NCI-H524 (cell line): ENCODE measurements around the gene AP1AR.
"Not testable (repeated sequence)": the region's sequence is repeated elsewhere in the genome, so short reads cannot be mapped to it uniquely, and the experiment has no call there.

Experiments
- DNase-seq, 2 experiments: peaks; one replicate each; lab custom pipeline; 2025; lab: John Stamatoyannopoulos, UW

Gene AP1AR

GRCh38 chr4:112231779-112232713, at the start of gene AP1AR:
Gene AP1AR, plus strand, starts transcription at chr4:112231787. Its CDS starts 305 bp downstream, at chr4:112232092.
- peak; percentile 47 to 75 for DNase-seq

DNA sequence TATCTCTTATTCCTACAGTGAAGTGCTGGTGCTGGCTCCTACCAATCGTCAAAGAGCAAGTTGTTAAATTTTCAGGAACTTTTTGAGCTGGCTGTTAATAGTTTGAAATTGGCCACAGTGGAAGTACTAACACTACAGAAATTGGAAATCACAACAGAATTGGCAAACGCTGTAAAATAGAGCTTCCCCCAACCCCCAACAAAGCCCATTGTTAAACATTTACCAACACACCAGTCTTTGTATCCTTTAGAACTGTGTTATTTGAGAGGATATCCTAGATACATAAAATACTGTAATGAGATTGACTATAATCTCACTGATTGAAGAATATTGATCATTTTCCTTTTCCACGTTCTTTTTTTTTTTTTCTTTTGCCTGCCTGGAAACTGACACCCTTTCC, 49.0 kb upstream of the AP1AR start:
- DNase-seq, result no peak

- no peak for DNase-seq
Observed at GRCh38 chr4:112183252-112183651, 48.3 kb upstream of the AP1AR start.

DNA sequence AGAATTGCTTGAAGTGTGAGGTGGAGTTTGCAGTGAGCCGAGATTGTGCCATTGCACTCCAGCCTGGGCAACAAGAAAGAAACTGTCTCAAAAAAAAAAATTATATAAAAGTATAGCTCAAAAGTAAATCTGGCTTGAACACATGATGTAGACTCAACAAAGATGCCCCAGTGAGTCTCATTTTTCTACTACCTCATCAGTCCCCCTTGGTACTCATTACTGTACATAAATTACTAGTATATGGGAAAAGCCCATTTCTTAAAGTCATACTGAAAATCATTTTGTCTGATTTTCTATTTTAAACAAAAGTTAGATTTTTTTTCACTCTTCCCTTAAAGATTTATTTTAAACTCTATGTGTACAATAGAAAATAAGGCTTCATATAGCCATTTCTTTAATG, 47.1 kb upstream of the AP1AR start:
- no peak for DNase-seq

DNA sequence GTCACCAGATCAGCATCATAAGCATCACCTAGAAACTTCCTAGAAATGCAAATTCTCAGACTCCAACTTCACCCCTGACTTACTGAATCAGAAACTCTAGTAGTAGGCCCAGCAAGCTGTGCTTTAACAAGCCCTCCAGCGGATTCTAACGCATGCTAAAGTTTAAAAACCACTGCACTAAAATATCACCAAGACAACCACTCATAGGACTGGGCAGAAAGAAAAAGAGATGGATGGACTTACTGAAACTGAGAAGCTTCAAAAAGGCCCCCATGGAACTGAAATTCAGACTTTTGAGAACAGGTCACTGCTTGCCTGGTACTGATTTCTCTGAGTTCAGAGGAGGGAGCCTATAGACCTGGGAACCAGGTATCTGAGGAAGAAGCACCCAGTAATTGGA, 46.3 kb upstream of the AP1AR start:
- DNase-seq, result no peak

- no peak for DNase-seq
Observed at GRCh38 chr4:112185740-112186670, 45.6 kb upstream of the AP1AR start.

GRCh38 chr4:112189754-112190153, 41.8 kb upstream of the AP1AR start:
- no peak for DNase-seq

GRCh38 chr4:112190684-112191083, 40.9 kb upstream of the AP1AR start:
- DNase-seq, result no peak

DNA sequence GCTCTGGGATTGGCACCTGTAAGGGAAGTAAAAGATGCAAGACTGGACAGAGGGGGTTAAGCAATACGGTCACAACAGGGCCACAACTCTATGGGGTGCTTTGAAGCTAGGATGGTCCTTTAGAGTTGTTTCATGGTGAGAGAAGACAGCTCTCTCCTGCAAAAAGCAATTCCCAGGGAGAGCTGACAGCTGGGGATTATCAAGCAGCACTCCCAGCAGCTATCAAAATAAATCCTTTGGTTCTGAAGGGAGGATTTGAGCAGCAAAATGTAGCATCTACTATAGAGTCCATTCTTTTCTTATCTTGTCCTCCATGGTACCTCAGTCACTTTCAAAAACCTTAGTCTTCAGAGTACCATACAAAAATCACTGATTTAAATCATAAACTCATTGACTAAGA, 35.1 kb upstream of the AP1AR start:
- DNase-seq, result peak; percentile 45 to 66

- no peak for DNase-seq
Observed at GRCh38 chr4:112199041-112199440, 32.5 kb upstream of the AP1AR start.

- DNase-seq, result peak in 1 of 2 experiments; percentile 20
Observed at GRCh38 chr4:112201915-112202505, 29.6 kb upstream of the AP1AR start.

DNA sequence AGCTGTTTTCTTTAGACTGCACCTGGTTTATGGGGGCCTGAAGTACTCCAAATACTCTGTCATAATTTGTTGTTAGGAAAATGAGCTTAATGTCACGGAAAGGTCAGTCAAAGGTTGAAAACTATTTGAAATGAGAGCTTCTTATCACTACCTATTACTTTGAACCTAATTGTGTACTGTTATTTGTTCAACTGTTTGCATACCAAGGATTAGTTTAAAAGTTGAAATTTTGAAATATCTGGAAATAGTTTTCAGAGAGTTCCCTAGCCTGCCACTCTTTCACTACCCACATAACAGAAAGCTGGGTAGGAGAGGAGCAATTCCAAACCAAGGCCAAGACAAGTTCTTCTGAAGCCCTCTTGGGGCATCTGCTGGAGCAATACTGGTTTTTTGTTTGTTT, 28.0 kb upstream of the AP1AR start:
- DNase-seq, result no peak

DNA sequence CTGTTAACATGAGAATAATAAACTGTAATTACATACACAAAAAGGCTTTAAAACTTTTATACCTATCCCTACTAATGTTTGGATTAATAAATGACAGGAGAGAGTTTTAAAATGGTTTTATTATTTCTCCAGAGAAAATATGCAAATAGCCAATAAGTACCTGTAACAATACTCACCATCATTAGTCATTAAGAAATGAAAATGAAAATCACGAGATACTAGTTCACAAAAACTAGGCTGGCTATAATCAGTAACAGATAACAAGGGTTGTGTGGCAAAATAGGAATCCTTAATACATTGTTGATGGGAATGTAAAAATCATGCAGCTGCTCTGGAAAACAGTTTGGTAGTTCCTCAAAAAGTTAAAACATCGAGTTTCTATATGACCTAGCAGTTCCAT, 25.2 kb upstream of the AP1AR start:
- no peak for DNase-seq

DNA sequence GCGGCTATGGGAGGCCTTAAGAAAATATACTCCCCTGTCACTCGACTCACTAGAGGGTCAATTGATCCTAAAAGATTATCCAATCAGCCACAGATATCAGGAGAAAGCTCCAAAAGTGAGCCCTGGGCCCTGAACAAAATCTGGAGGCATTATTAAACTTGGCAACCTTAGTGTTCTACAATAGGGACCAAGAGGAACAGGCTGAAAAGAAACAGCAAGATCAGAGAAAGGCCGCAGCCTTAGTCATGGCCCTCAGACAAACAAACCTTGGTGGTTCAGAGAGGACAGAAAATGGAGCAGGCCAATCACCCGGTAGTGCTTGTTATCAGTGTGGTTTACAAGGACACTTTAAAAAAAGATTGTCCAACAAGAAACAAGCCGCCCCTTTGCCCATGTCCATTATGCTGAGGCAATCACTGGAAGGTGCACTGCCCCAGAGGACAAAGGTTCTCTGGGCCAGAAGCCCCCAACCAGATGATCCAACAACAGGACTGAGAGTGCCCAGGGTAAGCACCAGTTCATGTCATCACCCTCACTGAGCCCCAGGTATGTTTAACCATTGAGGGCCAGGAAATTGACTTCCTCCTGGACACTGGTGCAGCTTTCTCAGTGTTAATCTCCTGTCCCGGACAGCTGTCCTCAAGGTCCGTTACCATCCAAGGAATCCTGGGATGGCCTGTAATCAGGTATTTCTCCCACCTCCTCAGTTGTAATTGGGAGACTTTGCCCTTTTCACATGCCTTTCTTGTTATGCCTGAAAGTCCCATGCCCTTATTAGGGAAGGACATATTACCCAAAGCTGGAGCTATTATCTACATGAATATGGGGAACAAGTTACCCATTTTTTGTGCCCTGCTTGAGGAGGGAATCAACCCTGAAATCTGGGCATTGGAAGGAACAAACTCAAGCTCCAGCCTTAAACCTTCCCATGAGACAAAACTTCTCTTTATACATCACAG, 23.2 kb upstream of the AP1AR start:
- DNase-seq, result not testable (repeated sequence)

DNA sequence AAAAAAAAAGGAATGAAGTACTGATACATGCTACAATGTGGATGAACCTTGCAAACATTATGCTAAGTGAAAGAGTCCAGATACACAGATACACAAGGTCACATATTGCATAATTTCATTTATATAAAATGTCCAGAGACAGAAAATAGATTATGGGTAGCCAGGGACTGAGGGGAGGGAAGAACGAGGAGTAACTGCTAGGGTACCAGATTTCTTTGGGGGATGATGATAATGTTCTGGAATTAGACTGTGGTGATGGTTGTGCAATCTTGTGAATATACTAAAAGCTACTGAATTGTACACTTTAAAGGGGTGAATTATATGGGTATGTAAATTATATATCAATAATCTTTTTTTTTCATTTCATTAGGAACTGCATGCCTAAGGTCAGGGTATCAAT, 20.8 kb upstream of the AP1AR start:
- no peak for DNase-seq

GRCh38 chr4:112213091-112213490, 18.5 kb upstream of the AP1AR start:
- no peak for DNase-seq

DNA sequence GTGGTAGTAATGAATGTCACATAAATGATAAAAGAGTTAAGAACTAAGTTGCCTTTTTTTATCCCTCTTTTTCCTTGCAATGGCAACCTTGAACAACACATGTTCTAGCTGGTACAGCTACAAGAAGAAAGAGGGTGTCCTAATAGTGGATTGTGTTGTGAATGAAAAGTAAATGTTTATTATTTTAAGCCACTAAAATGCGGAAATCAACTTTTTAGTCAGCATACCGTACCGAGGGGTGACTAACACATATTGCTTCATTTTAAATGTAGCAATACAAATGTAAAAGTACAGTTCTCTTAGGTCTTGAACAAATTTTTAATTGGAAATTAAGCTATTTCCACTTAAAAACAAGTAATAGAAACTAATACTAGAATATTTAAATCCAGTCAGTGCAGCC, 17.7 kb upstream of the AP1AR start:
- no peak for DNase-seq

DNA sequence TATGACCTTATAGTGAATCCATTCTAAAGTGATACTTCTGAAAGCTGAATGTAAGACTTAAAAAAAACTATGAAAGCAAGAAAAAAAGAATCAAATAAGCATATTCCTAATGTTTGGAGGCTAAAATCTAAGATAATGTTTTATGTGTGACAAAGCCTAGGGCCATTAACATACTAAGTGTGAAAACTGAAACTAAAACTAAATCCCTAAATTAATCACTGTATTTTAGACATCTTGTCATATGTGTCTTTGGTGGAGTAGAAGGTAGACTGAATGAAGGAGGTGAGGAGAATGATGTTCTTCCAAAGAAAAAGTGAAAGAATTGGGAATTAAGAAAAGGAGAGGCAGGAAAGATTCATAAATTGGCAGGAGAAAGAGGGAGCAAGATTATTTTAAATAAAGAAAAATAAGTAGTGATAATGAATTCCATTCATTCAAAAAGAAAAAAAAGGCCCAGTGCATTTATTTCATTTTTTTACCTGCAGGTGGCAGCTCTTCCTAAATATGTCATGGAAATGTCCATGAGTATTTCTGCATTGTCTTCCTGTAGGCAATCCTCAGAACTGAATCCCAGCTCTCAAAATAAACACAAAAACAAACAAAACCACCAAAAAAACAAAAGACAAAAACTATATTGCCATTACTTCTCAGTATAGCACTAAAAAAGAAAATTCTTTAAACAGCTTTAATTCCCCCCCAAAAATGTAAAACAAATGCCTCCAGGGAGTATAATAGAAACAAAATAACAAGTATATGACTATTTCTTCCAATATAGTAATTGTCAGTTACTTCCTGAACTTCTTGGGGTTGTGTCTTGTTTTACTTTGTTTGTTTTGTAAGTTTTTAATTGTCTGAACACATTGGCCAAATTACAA, 17.0 kb upstream of the AP1AR start:
- peak in 1 of 2 experiments; percentile 7 for DNase-seq

DNA sequence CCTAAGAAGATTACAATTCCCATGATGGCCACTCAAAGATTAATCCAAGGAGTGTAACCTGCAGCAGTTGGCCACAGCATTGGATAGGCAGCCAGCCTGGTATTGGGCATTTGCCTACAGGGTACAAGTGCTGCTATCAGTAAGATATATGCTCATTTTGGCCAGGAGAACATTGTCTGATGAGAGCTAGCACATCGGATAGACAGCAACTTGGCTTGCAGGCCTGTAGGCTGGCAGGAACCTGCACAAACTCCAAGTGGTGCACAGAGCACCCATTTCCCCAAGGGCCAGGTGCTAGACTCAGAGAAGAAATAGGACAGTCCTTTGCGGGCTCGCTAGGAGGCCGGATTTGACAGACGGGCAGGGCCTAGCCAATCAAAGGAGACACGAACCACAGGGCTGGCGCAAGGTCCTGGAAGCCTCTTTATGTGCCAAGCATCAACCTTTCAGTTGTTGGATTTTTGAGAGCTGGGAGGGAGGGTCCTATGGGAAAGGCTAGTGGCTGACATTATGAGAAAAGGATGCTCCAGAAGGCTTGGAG, 11.7 kb upstream of the AP1AR start:
- DNase-seq, result no peak
